M059J (cell line): ENCODE results near the gene COA4. TPM values are rescaled to one million over a fixed set of nuclear protein-coding genes. Genes with fewer than 3 reads are reported as not detected.
"Not testable (repeated sequence)": the region's sequence is repeated elsewhere in the genome, so short reads cannot be mapped to it uniquely, and the experiment has no call there.

Source experiments
- DNase-seq: peaks from one replicate; pipeline ENCODE4 v3.0.0-alpha.2; 2012; ENCODE audit warnings: low read depth
- total RNA-seq: library from RNA; depleted of rRNA; stranded (reverse); fragments of >200 nt; shearing (Covaris generic); gene quantifications from 2 replicates; pipeline ENCODE4 v1.2.3, GENCODE V29; 2014; rRNA removed

COA4 gene
- 124 and 143 TPM in 2 replicates for total RNA-seq

DNA sequence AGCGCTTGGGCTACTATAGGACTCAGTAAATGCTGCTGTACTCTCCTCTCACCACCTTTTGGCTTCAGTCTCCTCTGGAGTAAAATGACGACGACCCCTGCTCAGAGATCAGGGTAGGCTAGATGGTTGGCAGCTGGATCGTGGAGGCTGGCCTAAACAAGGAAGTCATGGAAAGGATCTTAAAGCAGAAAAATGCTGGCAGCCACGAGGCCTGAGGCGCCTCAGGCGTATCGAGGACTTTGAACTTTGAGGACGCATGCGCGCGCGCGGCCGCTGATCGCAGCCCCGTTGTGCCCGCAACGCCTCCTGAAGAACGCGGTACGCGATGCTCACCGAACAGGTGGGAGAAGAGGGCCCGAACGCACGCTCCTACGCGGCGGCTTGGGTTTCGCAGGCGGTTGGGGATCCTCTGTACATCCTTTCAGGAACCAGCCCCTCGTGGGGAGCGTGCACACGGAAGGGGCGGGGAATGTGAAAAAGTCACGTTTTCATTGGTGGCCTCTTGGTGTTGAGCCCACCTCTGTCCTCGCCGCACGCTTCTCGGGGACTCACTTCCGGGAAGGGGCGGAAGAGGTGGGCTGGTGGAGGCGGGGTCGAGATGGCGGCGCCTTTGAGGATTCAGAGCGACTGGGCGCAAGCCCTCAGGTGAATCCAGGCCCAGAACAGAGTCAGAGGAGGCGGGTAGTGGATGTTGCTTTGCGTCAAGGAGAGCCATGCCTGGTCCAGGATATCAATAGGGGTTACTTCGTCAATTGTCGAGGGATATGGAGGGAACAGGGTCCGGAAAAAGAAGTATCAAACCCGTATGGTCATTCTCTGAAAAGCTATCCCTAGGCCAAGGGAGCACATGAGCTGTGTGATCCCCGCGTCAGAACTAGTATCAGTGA, at the start of gene COA4, which contains the start of gene PAAF1:
Gene COA4 (minus strand): TSS at position 423 of the 887 bp plus-strand sequence. CDS start 3,468 bp downstream, outside the sequence.
Gene PAAF1 (plus strand): TSS at position 576 of the 887 bp plus-strand sequence. CDS start 23 bp downstream, at position 599.
- DNase-seq: peak; percentile 98

DNA sequence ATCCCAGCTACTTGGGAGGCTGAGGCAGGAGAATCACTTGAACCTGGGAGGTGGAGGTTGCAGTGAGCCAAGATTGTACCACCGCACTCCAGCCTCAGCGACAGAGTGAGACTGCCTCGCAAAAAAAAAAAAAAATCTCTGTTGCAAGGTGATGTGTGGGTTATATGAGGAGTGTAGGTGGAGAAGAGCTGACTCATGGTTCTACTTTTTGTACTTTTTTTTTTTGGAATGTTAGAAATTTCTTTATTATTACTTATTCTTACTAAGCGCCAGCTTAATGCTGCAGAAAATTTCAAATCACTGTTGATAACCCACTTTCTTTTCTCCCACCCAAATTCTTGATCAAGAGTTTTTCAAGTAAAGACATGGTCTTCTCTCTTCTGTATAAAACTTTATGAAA, 44.5 kb upstream of the COA4 start:
- no peak for DNase-seq

DNA sequence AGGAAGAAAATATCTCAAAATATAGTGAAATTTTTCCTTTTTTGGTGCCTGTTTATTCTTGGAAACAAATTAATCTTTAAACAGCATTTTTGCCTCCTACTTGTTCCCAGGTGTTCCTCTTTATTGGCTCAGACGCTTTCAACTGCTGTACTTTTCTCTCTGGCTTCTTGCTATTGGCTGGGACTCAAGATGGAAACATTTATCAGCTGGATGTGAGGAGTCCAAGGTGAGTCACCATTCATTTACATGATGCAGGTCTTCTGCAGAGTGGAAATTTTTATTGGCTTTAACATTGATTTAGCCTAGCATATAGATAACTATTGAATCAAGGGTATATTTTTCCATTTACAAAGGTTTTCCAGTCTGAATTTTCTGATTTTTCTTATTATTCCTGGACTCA, 39.8 kb upstream of the COA4 start:
- DNase-seq: peak; percentile 30

DNA sequence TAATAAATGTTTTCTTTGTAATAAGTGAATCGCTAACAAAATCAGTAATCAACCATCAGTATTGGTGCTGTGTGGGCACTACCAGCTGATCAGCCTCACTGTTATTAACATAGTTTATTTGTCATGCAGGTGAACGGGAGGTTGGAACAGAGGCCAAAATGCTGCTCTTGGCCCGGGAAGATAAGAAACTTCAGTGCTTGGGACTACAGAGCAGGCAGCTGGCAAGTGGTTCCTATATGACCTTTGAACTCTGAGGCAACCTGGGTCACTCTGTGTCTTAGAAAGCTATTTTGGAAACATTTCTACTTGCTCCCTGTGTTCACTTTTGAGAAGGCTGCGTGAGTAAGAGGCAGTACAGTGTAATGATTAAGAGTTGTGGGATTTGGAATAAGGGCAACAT, 37.6 kb upstream of the COA4 start:
- DNase-seq: no peak

DNA sequence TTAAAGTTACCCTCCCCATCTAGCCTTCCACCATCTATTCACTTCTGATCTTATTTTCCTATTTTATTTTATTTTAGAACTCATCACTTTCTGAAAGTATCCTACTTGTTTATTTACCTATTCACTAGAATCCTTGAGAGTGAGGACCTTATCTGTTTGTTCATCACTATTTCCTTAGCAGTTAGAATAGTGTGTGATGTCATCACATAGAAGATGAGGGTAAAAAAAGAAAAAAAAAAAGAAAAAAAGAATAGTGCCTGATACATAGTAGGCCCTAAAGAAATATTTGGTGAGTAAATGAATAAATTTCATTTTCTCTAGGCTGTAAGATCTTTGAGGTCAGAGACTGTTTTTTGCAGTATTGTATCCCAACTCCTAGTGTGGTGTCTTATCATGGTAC, 36.8 kb upstream of the COA4 start:
- DNase-seq: no peak

DNA sequence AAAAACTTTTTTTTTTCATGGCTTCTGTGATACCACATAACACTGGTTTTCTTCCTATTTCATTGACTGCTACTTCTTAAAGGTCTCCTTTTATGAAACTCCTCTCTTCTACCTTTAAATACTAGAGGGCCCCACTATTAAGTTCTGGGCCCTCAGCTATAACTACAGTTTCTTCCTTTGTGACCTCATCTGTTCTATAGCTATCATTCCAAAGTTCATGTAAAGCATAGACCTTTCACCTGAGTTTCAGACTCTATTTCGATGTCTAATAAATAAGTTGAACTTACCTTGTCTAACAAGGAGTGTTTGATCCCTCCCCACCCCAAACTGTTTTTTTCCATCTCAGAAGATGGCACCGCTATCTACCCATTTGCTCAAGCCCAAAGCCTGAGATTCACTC, 35.4 kb upstream of the COA4 start:
- DNase-seq: no peak

DNA sequence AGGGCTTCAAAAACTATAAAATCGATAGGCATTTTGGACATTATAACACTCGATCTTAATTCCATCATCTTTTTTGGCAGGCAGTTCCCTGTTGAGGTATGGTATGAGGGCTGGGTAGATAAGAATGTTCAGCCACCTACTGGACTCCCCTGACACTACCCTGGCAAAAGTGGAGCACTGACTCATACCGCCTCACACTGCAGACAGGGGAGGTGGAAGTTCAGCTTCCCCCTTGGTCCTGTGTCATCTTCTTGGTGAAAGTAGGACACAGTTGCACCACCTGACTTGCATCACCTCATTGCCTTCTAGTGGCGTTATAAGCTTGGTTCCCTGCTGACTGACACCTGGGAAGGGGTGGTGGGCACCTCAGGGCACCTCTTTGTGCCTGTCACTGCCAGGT, 30.5 kb upstream of the COA4 start:
- DNase-seq: peak; percentile 63

DNA sequence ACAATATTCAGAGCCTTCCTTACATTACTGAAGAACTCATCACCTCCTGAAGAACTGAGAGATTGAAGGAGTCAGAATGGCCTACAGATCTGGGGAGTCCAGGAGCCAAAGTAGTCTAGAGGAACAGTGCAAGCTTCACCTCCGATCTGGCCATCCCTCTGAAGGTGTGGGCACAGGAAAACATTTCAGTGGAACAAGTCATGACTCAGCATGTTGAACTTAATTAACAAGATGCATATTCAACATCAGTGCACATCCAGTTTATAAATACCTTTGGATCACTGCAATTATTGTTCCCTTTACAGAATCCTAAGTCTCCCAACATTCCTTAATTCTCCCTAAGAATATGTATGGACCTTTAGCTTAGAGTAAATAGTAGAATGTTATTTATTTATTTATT, 25.7 kb upstream of the COA4 start:
- no peak for DNase-seq

DNA sequence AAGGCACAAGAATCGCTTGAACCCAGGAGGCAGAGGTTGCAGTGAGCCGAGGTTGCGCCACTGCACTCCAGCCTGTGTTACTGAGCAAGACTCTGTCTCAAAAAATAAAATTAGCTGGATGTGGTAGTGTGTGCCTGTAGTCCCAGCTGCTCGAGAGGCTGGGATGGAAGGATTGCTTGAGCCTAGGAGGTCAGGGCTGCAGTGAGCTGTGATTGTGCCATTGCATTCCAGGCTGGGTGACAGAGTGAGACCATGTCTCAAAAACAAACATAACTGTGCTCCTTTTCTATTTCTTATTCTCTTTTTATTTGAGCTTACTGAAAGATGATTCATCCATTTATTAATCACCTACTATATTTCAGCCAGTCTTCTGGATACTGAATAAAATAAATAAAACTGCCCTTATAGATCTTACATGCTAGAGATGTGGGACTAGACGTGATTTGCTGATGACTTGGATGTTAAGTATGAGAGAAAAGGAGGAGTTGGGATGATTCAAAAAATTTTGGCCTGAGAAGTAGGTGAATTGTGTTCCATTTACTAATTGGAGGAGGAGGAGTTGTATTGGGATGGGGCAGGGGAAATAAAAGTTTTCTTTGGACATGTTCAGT, 18.2 kb upstream of the COA4 start:
- DNase-seq: peak; percentile 27

DNA sequence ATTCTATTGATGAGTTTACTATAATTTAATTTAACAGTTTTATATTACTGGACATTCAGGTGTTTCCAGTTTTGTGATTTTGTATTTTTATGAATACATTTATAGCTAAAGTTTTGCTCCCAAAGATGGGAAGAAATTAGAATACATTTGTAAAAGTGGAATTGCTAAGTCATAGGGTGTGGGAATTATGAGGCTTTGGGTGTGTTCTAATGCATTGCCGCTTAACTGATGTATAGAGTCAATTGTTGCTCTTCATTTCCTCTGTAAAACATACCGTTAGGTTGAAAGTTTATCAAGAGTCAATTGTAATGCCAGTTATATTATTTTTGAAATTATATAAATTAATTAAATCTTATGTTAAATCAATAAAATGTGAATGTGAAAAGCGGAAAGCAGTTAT, 16.4 kb upstream of the COA4 start:
- no peak for DNase-seq

DNA sequence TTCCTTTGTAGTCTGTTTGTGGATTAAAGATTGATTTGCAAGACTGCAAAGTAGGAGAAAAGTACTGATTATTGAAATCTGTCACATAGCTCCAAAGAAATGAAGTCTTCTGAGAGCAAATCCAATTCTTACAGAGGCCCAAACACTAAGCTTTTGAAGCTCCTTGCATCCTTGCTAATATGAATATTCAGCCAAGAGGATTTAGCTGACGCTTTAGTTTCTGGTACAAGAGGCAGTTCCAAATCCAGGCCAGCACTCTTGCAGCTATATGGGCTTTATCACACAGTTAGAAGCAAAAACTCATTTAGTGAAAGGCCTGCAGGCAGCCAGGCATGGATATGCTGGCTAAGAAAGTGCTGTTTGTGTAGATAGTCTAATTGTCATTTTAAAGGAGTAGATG, 12.9 kb upstream of the COA4 start:
- DNase-seq: no peak

DNA sequence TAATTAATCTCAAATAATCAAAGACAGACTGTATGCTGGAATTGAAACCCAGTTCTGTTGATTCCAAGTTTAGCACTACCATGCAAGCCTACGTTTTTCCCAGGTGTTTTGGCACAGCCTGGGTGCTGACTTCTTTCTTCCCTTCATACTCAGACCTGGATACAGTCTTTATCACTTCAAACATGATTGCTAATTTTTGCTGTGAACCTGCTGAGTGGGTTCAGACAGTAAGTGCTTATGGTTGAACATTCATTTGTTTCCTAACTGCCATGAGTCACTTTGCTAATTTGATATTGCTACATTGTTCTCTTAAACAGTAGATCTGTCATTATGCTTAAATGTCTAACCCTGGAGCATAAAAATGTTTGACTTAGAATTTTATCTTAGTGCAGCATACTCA, 12.4 kb upstream of the COA4 start:
- peak; percentile 14 for DNase-seq

DNA sequence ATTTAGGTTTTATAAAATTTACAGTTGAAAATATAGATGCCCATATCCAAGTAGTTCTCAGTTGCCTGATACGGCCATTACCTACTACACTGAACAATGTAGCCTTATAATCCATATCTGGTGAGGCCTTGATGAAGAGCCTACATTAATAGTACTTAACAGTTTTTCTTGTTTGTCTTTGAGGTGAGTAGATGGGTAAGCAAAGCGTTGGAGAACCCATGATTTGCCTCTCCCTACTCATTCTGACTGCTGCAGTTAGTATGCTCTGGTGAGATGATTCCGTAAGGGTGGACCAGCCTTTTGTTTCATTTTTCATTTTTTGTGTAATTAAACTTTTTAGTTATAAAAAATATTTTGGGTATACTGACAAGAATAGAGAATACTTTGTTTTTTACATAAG, 11.6 kb upstream of the COA4 start:
- no peak for DNase-seq

DNA sequence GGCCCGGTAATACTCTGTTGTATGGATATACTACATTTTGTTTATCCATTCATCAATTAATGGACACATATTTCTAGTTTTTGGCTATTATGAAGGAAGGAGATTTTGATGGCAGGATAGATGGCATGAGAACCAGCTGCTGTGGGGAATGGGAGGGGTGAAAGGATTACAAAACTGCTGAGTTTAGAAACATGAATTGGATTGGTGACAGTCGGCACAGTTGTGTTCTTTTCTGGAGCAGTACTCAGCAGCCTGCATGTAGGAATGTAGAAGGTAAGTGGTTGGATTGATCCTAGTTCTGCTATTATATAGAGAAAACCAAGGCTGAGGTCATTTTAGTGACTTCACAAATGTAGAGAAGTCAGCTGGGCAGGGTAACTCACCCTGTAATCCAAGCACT, 7.2 kb upstream of the COA4 start:
- no peak for DNase-seq

DNA sequence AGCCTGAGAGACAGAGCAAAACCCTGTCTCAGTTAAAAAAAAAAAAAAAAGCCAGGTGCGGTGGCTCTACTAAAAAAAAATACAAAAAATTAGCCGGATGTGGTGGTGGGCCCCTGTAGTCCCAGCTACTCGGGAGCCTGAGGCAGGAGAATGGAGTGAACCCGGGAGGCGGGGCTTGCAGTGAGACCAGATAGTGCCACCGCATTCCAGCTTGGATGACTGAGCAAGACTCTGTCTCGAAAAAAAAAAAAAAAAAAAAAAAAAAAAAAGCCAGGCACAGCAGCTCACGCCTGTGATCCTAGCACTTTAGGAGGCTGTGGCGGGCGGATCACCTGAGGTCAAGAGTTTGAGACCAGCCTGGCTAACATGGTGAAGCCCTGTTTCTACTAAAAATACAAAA, 3.8 kb upstream of the COA4 start:
- DNase-seq: not testable (repeated sequence)

DNA sequence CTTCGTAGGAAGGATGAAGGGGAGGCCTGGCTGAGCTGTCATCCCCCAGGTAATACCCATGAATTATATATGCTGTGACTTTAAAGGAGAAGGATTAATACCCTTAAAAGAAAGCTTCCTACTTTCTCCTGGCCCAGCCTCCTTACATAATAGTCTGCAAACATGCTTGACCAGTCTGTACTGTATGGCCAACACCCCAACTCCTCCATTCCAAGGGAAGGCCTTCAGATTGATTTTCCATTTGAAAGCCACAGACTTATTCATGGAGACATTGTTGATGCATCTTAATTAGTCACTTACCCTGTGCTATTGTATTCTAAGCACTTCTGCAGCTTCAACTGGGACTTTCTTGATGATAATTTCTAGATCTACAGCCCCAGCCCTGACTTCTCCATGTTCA, 2.1 kb upstream of the COA4 start:
- no peak for DNase-seq

DNA sequence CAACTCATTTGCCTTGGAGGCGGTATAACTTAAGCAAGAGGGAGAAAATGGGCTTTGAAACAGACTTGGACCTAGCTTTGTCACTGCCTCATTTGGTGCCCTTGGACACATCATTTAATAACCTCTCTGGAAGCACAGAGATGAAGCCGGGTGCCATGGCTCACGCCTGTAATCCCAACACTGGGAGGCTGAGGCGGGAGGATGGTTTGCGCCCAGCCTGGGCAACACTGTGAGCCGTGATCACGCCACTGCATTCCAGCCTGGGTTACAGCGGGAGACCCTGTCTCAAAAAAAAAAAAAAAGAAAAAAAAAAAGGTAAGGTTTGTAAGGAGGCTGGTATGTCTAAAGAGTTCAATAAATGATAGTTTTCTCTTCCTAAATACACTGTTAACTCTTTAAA, 806 bp downstream of the COA4 start:
- DNase-seq: peak; percentile 13

DNA sequence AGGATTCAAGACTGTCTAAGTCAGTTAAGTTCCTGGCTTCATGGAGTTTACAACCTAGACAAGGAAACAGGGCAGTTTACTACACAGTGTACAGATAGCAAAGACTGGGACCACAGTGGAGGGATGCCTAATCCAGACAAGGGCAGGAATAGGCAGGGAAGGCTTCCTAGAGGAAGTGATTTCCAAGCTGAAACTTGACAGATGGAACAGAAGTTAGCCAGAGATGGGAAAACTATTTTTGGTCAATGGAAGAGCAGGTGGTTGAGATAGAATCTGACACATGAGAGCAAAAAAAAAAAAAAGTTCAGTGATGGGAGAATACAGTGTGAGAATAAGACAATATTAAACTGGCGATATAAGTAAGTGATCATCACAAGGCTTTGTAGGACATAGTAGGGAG, 1.3 kb downstream of the COA4 start:
- DNase-seq: no peak

DNA sequence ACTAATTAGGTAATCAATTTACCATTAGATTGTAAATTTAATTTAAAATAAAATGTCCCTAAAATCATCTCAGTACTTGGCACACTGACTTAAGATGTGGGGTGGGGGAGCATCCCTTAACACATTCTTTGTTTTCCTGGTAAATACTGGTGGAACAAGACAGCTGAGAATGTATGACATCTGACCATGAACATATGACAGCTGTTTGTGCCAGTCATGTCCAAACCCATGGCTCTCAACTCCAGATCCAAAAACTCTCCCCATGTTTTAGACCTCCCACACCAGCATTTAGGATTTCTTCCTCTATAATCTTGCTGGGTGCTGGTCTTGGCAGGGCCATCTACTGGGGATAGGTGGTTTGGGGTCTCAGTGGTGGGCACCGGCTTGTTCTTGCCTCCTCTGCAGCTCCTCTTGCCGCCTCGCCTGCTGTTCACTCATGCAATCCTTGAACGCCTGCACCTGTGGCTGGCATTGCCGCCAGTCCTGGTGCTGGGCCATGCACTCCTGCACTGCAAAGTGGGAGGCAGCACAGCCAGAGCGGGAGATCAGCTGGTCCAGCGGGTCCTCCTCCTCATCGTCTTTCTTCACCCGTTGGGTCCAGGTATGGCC, 3.8 kb downstream of the COA4 start:
- no peak for DNase-seq

DNA sequence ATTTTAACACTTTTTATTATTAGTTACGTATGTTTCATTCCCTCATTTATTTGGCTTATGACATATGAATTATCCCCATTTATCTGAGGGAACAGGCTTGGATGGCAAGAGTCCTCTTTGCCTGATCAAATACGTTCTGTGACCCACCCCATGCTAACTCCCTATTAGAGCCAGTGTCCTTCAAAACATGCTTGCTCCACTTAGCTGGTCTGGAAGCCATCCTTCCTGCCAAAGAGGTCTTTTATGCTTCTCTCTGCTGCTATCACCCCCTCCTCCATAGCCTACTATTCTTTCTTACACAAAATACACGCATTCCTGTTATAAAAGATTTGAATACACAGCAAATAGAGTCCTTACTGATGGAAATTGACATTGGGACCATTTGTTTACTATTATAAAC, 6.4 kb downstream of the COA4 start:
- DNase-seq: no peak

DNA sequence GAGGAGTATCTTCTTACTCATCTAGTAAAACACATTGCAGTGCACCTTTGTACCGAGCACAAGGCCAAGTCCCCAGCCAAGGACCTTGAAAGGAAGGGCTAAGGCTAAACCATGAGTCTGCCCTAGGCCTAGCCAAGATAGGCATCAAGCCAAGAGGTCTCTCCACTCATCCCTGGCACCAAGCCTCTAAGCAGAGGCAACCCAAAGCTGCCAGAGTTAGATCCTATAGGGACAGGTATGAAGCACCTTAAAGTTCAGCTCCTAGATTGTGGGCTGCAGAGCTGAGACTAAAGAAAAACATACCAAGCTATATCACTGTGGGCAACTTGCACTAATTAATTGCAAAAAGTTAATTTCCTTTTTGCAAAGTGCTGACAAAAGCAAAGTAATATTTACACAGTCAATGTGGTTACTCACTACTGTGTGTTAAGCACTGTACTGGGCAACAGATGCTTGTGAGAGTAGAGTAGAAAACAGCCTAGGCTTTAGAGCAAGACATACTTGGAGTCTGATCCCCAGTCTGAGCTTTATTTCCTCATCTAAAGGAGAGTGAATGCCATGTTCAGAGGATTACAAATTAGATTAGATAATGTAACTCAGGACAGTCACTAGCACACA, 7.2 kb downstream of the COA4 start:
- DNase-seq: peak; percentile 74

DNA sequence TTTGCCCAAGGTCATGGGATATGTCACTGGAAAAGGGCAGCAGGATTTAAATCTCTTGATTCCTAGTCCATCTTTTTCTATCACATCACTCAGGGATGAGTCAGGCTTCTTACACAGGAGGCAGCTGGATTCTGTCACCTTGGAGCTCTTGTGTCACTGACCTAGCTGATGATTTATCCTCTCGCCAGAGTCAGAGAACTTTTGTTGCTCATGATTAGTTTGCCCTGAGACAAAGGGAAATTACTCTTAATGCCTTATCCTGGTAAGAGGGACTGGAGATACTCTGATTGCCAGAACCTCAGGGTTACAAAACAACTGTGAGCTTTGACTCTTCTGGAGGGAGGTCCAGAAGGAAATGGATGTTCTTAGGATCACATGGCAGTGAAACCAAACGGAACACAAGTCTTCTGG, 10.1 kb downstream of the COA4 start:
- peak; percentile 93 for DNase-seq
